SH-SY5Y (cell line): ENCODE measurements around the gene LRP8.

Experiments used
- GATA2 ChIP-seq: IDR thresholded peaks from 2 replicates; pipeline ENCODE4 v1.6.1; 2011; ENCODE audit warnings: mild to moderate bottlenecking, low read depth, low read length
- GATA3 ChIP-seq: IDR thresholded peaks from 2 replicates; pipeline ENCODE4 v1.6.1; 2011; ENCODE audit warnings: low read depth, mild to moderate bottlenecking, low read length, moderate library complexity

DNA sequence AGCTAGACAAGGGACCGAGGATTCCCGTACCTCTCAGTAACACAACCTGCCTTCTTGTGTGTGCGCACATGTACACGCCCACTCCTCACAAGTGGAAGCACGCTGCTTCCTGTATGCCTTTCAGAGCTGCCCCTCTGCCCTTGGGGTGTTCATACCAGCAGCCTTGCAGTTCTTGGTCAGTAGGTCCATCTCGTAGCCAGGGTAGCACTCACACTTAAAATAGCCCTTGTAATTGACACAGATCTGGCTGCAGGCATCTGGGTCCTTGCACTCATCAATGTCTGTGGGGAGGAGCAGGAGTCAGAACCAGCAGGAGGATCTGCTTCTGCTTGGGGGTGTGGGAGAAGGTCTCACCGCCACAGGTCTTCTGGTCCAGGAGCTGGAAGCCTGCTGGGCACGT lies 57.0 kb downstream of the LRP8 start:
- TF ChIP-seq GATA2, result no peak
- TF ChIP-seq GATA3, result no peak
